ENCODE data around the gene NRP1.
"Not testable (repeated sequence)": the region's sequence is repeated elsewhere in the genome, so short reads cannot be mapped to it uniquely, and the experiment has no call there.

NRP1 gene

GRCh38 chr10:33315891-33316290 lies 18.6 kb downstream of the NRP1 start:
- no peak for DNase-seq

GRCh38 chr10:33314811-33315561 lies 19.5 kb downstream of the NRP1 start:
- DNase-seq = no peak

GRCh38 chr10:33311640-33312039 lies 22.8 kb downstream of the NRP1 start:
- no peak for DNase-seq

- no peak for DNase-seq
These were observed 23.6 kb downstream of the NRP1 start for GRCh38 chr10:33310853-33311252.

GRCh38 chr10:33309406-33309805 lies 25.1 kb downstream of the NRP1 start:
- no peak for DNase-seq

GRCh38 chr10:33307835-33308234 lies 26.6 kb downstream of the NRP1 start:
- no peak for DNase-seq

GRCh38 chr10:33306701-33307519 lies 27.6 kb downstream of the NRP1 start:
- DNase-seq = no peak

GRCh38 chr10:33306126-33306525 lies 28.3 kb downstream of the NRP1 start:
- no peak for DNase-seq

- no peak for DNase-seq
These were observed 29.8 kb downstream of the NRP1 start for GRCh38 chr10:33304423-33305225.

GRCh38 chr10:33303988-33304387 lies 30.5 kb downstream of the NRP1 start:
- no peak for DNase-seq

GRCh38 chr10:33302208-33302829 lies 32.1 kb downstream of the NRP1 start:
- no peak for DNase-seq

GRCh38 chr10:33301097-33301789 lies 33.2 kb downstream of the NRP1 start:
- DNase-seq = no peak

- DNase-seq = not testable (repeated sequence)
These were observed 33.9 kb downstream of the NRP1 start for GRCh38 chr10:33300544-33300943.

- no peak for DNase-seq
These were observed 35.6 kb downstream of the NRP1 start for GRCh38 chr10:33298893-33299292.

GRCh38 chr10:33298110-33298509 lies 36.4 kb downstream of the NRP1 start:
- no peak for DNase-seq

- DNase-seq = no peak
These were observed 38.6 kb downstream of the NRP1 start for GRCh38 chr10:33295851-33296250.

GRCh38 chr10:33293531-33294170 lies 40.8 kb downstream of the NRP1 start:
- DNase-seq = no peak

- no peak for DNase-seq
These were observed 41.4 kb downstream of the NRP1 start for GRCh38 chr10:33293076-33293475.

GRCh38 chr10:33291053-33291592 lies 43.3 kb downstream of the NRP1 start:
- no peak for DNase-seq

GRCh38 chr10:33290321-33291052 lies 44.0 kb downstream of the NRP1 start:
- DNase-seq = no peak

- no peak for DNase-seq
These were observed 44.7 kb downstream of the NRP1 start for GRCh38 chr10:33289776-33290175.

Data from NCI-H187 (cell line).